ENCODE measurements around the gene SLC39A9. TPM values are rescaled to one million over a fixed set of nuclear protein-coding genes. Genes with fewer than 3 reads are reported as not detected.

SLC39A9 gene
- total and polyA plus RNA-seq, 2 experiments from 2014 or later = 33.4 to 109 TPM

DNA sequence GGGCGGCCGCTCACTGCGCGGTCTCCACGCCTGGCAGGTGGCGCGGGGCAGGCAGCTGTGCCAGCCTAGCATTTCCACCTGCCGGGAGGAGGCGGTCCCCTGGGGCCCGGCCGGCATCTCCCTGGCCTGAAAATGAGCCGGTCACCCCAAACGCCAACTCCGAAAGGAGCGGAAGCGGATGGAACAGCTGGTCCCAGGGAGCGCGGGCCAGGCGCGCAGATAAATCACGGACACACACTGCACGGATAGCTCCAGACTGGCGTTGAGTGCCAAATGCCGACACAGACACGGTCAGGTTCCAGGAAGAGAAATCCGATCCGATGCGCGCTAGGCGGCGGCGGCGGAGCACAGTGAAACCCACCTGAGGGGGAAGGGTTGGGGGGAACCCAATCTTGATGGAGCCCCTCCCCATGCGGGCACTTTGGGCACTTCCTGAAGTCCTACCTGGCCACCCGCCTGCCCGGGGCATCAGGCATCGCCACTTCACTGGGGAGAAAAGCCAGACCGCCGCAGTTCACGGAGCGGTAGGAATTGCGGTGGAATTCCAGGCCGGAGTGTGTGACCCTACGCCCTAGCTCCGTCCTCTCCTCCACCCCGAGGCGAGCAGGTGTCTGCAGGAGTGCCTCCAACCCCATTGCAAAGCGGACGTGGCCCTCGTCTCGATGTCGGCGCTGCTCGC, 85.4 kb downstream of the SLC39A9 start:
- Histone ChIP-seq H3K9me2 (replicated peaks; ENCODE audit: insufficient read depth) (no peaks in the 10 kb centered on the region), H3K4me2 (peak overlapping the region; percentile 94), H4K20me1 (ENCODE audit: insufficient read depth, poor library complexity, severe bottlenecking) (no peaks in the 10 kb centered on the region), H3K79me2 (no peaks in the 10 kb centered on the region), H3K9me3 (ENCODE audit: low read depth) (no peaks in the 10 kb centered on the region), H3K27ac (no peak overlapping the region), H3K27me3 (peaks cover 69% of the 10 kb centered on the region), H2AFZ (peak overlapping the region; percentile 35), H3K4me1 (ENCODE audit: insufficient read depth) (peaks cover 16% of the 10 kb centered on the region), H3K4me3 (peak overlapping the region; percentile 42), H3K36me3 (replicated peaks; ENCODE audit: insufficient read depth, low read depth) (no peaks in the 10 kb centered on the region)
- peak; percentile 32 for DNase-seq (ENCODE audit: low spot score)
- WGBS (ENCODE audit: low lambda C conversion rate, missing lambda C conversion rate) = 5% methylated on average over 42 of the region's 54 CpGs
- no peak for TF ChIP-seq EZH2phosphoT487 (IDR thresholded peaks at IDR 0.05; ENCODE audit: low read depth, severe bottlenecking, unreplicated experiment)
- peak; percentile 83 for TF ChIP-seq EZH2 (IDR thresholded peaks at IDR 0.05; ENCODE audit: borderline replicate concordance)

- DNase-seq (ENCODE audit: low spot score) = peak; percentile 13
- WGBS (ENCODE audit: low lambda C conversion rate, missing lambda C conversion rate) = 5% methylated on average over 42 of the region's 86 CpGs
- TF ChIP-seq, protein P1, sequence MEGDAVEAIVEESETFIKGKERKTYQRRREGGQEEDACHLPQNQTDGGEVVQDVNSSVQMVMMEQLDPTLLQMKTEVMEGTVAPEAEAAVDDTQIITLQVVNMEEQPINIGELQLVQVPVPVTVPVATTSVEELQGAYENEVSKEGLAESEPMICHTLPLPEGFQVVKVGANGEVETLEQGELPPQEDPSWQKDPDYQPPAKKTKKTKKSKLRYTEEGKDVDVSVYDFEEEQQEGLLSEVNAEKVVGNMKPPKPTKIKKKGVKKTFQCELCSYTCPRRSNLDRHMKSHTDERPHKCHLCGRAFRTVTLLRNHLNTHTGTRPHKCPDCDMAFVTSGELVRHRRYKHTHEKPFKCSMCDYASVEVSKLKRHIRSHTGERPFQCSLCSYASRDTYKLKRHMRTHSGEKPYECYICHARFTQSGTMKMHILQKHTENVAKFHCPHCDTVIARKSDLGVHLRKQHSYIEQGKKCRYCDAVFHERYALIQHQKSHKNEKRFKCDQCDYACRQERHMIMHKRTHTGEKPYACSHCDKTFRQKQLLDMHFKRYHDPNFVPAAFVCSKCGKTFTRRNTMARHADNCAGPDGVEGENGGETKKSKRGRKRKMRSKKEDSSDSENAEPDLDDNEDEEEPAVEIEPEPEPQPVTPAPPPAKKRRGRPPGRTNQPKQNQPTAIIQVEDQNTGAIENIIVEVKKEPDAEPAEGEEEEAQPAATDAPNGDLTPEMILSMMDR (IDR thresholded peaks at IDR 0.05; ENCODE audit: poor library complexity) = no peak
- TF ChIP-seq EZH2 (IDR thresholded peaks at IDR 0.05; ENCODE audit: borderline replicate concordance) = peak; percentile 18
- no peak for TF ChIP-seq EZH2phosphoT487 (IDR thresholded peaks at IDR 0.05; ENCODE audit: low read depth, severe bottlenecking, unreplicated experiment)
- no peaks in the 10 kb centered on the region for H4K20me1 ChIP-seq (ENCODE audit: insufficient read depth, poor library complexity, severe bottlenecking)
- H3K79me2 ChIP-seq = no peaks in the 10 kb centered on the region
- H3K9me3 ChIP-seq (ENCODE audit: low read depth) = no peaks in the 10 kb centered on the region
- H3K4me1 ChIP-seq (ENCODE audit: insufficient read depth) = peaks cover 16% of the 10 kb centered on the region
- H3K36me3 ChIP-seq (replicated peaks; ENCODE audit: insufficient read depth, low read depth) = no peaks in the 10 kb centered on the region
- peak within 1 kb of the TSS; percentile 94 for H3K4me2 ChIP-seq
- no peaks in the 10 kb centered on the region for H3K9me2 ChIP-seq (replicated peaks; ENCODE audit: insufficient read depth)
- peak within 1 kb of the TSS; percentile 35 for H2AFZ ChIP-seq
- H3K4me3 ChIP-seq = peak within 1 kb of the TSS; percentile 42
- H3K27me3 ChIP-seq = peaks cover 69% of the 10 kb centered on the region
- no peak within 1 kb of the TSS for H3K27ac ChIP-seq
These were observed 86.2 kb downstream of the SLC39A9 start, which contains the start of gene PLEKHD1 for GRCh38 chr14:69484444-69485314. Gene PLEKHD1, plus strand, starts transcription at chr14:69484728. Its CDS starts 238 bp downstream, at chr14:69484966.

DNA sequence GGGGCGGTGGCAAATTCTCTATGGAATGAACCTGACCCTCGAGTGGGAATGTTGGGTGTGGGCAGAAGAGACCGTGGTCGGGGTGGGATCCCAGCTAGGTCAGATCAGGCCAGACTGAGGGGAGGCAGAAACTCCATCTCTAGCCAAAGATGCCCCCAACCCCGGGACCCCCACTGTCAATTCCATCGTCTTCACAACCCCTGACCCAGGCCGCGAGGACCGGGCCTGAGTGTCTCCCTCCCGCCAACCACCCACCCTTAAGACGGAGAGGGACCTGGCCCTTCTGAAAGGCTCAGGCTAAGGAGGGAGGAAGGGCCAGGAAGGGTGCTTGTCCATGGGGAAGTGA, 86.8 kb downstream of the SLC39A9 start:
- Histone ChIP-seq H2AFZ (no peak overlapping the region), H3K9me2 (replicated peaks; ENCODE audit: insufficient read depth) (no peaks in the 10 kb centered on the region), H3K36me3 (replicated peaks; ENCODE audit: insufficient read depth, low read depth) (no peaks in the 10 kb centered on the region), H4K20me1 (ENCODE audit: insufficient read depth, poor library complexity, severe bottlenecking) (no peaks in the 10 kb centered on the region), H3K4me2 (peak overlapping the region; percentile 94), H3K4me3 (no peak overlapping the region), H3K27me3 (peaks cover 69% of the 10 kb centered on the region), H3K9me3 (ENCODE audit: low read depth) (no peaks in the 10 kb centered on the region), H3K27ac (no peak overlapping the region), H3K4me1 (ENCODE audit: insufficient read depth) (peaks cover 16% of the 10 kb centered on the region), H3K79me2 (no peaks in the 10 kb centered on the region)
- TF ChIP-seq EZH2 (IDR thresholded peaks at IDR 0.05; ENCODE audit: borderline replicate concordance) (no peak), EZH2phosphoT487 (IDR thresholded peaks at IDR 0.05; ENCODE audit: low read depth, severe bottlenecking, unreplicated experiment) (no peak)
- TF ChIP-seq, protein P1 (IDR thresholded peaks at IDR 0.05; ENCODE audit: poor library complexity) = no peak
- no peak for DNase-seq (ENCODE audit: low spot score)
- 80% methylated on average over 9 of the region's 11 CpGs for WGBS (ENCODE audit: low lambda C conversion rate, missing lambda C conversion rate)

GRCh38 chr14:69485701-69486100, 87.2 kb downstream of the SLC39A9 start:
- no peaks in the 10 kb centered on the region for H4K20me1 ChIP-seq (ENCODE audit: insufficient read depth, poor library complexity, severe bottlenecking)
- peaks cover 69% of the 10 kb centered on the region for H3K27me3 ChIP-seq
- H3K4me1 ChIP-seq (ENCODE audit: insufficient read depth) = peaks cover 16% of the 10 kb centered on the region
- H3K79me2 ChIP-seq = no peaks in the 10 kb centered on the region
- no peak overlapping the region for H3K4me3 ChIP-seq
- H3K9me2 ChIP-seq (replicated peaks; ENCODE audit: insufficient read depth) = no peaks in the 10 kb centered on the region
- H3K4me2 ChIP-seq = no peak overlapping the region
- H3K27ac ChIP-seq = no peak overlapping the region
- H2AFZ ChIP-seq = no peak overlapping the region
- TF ChIP-seq, protein P1 (IDR thresholded peaks at IDR 0.05; ENCODE audit: poor library complexity) = no peak
- TF ChIP-seq EZH2phosphoT487 (IDR thresholded peaks at IDR 0.05; ENCODE audit: low read depth, severe bottlenecking, unreplicated experiment) = no peak
- no peak for TF ChIP-seq EZH2 (IDR thresholded peaks at IDR 0.05; ENCODE audit: borderline replicate concordance)
- H3K36me3 ChIP-seq (replicated peaks; ENCODE audit: insufficient read depth, low read depth) = no peaks in the 10 kb centered on the region
- WGBS (ENCODE audit: low lambda C conversion rate, missing lambda C conversion rate) = 84% methylated on average over 6 of the region's 6 CpGs
- no peaks in the 10 kb centered on the region for H3K9me3 ChIP-seq (ENCODE audit: low read depth)
- DNase-seq (ENCODE audit: low spot score) = no peak

Measured in hepatocyte (in vitro differentiated cells).